ENCODE results near the gene RPL22L1.

GRCh38 chr3:170839518-170840100 lies 30.4 kb downstream of the RPL22L1 start:
- TF ChIP-seq POLR2AphosphoS5 (IDR thresholded peaks at IDR 0.05; ENCODE audit: low read depth, low read length): no peak
- no peak for TF ChIP-seq POLR2A (IDR thresholded peaks at IDR 0.05; ENCODE audit: low read depth, low read length)

Data from GM12892 (cell line).